RWPE1 (cell line): ENCODE measurements around the gene CACNA2D3.

Source experiments
- CTCF ChIA-PET: fragments of 350-600 bp; sonication (Branson Sonifier 250); formaldehyde crosslinking; extraction: SDS; loops from one replicate; lab custom pipeline; 2021; lab: Yijun Ruan, JAX
- POLR2A ChIA-PET: fragments of 400-600 bp; formaldehyde crosslinking; extraction: SDS; loops from one replicate; lab custom pipeline; 2020; ENCODE audit warnings: antibody characterized with exemption; ENCODE audit not compliant: low non-redundant PET; lab: Yijun Ruan, JAX
- DNase-seq: peaks from one replicate; pipeline ENCODE4 v3.0.0; 2012; ENCODE audit warnings: low spot score
- H3K27ac ChIP-seq: fragments of 450-650 bp; 2 replicates; pipeline ENCODE4 v1.5.1; 2017
- CTCF ChIP-seq: fragments of 450-650 bp; conservative IDR thresholded peaks from 2 replicates; pipeline ENCODE4 v1.5.1; 2017; ENCODE audit warnings: low read depth, mild to moderate bottlenecking

CACNA2D3 gene

GRCh38 chr3:54573858-54574257 lies 451.5 kb downstream of the CACNA2D3 start:
- ChIA-PET CTCF (no interaction called here), POLR2A (no interaction called here)
- no peak overlapping the region for H3K27ac ChIP-seq
- no peak for TF ChIP-seq CTCF
- DNase-seq = no peak

GRCh38 chr3:54574906-54575617 lies 452.7 kb downstream of the CACNA2D3 start:
- no peak for DNase-seq
- TF ChIP-seq CTCF = no peak
- ChIA-PET CTCF (no interaction called here), POLR2A (no interaction called here)
- H3K27ac ChIP-seq = no peak overlapping the region

- ChIA-PET POLR2A (no interaction called here), CTCF (no interaction called here)
- DNase-seq = no peak
- H3K27ac ChIP-seq = no peak overlapping the region
- no peak for TF ChIP-seq CTCF
Observed at GRCh38 chr3:54575618-54575960, 453.2 kb downstream of the CACNA2D3 start.

GRCh38 chr3:54577313-54577712 lies 455.0 kb downstream of the CACNA2D3 start:
- DNase-seq = no peak
- H3K27ac ChIP-seq = no peak overlapping the region
- ChIA-PET POLR2A (no interaction called here), CTCF (interaction anchor here (0.6 kb wide), 1 partner anchor 817 kb away, joined by 3 read pairs; no protein-coding TSS in a partner anchor)
- TF ChIP-seq CTCF = no peak

- ChIA-PET CTCF (no interaction called here), POLR2A (no interaction called here)
- TF ChIP-seq CTCF = no peak
- no peak for DNase-seq
- no peak overlapping the region for H3K27ac ChIP-seq
Observed at GRCh38 chr3:54578417-54578816, 456.1 kb downstream of the CACNA2D3 start.

- no peak for DNase-seq
- H3K27ac ChIP-seq = no peak overlapping the region
- CTCF ChIA-PET = interaction anchor here (0.6 kb wide), 1 partner anchor 1565 kb away, joined by 9 read pairs; no protein-coding TSS in a partner anchor
- no peak for TF ChIP-seq CTCF
- POLR2A ChIA-PET = no interaction called here
Observed at GRCh38 chr3:54580453-54580852, 458.1 kb downstream of the CACNA2D3 start.
